ENCODE data around the gene TRAF3IP3. TPM values are rescaled to one million over a fixed set of nuclear protein-coding genes. Genes with fewer than 3 reads are reported as not detected.
A peak's percentile ranks its signal among the peaks of the same experiment; 100 is the strongest.

The TRAF3IP3 gene, protein sequence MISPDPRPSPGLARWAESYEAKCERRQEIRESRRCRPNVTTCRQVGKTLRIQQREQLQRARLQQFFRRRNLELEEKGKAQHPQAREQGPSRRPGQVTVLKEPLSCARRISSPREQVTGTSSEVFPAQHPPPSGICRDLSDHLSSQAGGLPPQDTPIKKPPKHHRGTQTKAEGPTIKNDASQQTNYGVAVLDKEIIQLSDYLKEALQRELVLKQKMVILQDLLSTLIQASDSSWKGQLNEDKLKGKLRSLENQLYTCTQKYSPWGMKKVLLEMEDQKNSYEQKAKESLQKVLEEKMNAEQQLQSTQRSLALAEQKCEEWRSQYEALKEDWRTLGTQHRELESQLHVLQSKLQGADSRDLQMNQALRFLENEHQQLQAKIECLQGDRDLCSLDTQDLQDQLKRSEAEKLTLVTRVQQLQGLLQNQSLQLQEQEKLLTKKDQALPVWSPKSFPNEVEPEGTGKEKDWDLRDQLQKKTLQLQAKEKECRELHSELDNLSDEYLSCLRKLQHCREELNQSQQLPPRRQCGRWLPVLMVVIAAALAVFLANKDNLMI
- total RNA-seq = 1 to 10 TPM in 5 of 6 experiments, under 1 TPM in 1; 0.95 to 7.7 (median 1.6) TPM
- long read RNA-seq, partial matches to known transcripts = 1 of 1 reads
- long read RNA-seq, other reads (novel, unspliced or antisense) = 0 of 1 reads

DNA sequence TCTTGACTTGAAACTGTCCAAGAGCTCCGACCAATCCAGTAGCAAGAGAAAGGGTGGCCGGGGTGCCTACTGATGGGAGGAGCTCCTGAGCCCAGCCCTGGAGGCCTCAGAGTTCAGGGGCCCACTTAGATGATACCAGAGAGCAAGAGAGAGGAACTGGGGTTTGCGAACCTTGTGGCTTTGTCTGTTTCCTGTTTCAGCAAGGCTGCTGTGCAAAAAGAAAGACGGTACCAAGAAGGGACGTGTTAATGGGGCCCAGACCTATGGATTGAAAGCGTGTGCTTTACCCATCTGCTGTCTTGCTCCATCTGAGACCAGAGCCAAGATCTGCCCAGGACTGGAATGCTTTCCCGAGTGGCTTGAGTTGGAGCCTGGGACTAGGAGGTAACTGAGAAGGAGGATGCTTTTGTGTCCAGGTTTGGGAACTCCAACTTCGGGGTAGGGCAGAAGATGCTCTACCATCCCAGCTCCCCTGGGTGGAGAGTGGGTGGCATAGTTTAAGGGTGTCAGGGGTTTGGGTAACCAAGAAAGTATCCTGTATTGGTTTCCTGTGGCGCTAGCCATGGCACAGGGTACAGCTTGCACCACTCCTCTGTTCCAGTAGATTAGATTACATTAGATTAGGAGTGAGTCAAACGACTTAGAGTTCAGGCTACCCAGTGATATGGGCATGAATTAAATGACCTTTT is at the start of gene TRAF3IP3:
TRAF3IP3 (plus strand) TSS at position 128 of the 689 bp plus-strand sequence. CDS start 3,987 bp downstream, outside the sequence.
- peak; percentile 68 to 75 (median 70) for ATAC-seq
- no peak for DNase-seq
- WGBS (ENCODE audit: insufficient coverage, low coverage, low lambda C conversion rate, missing lambda C conversion rate) = 51% methylated on average over 8 of the region's 10 CpGs

DNA sequence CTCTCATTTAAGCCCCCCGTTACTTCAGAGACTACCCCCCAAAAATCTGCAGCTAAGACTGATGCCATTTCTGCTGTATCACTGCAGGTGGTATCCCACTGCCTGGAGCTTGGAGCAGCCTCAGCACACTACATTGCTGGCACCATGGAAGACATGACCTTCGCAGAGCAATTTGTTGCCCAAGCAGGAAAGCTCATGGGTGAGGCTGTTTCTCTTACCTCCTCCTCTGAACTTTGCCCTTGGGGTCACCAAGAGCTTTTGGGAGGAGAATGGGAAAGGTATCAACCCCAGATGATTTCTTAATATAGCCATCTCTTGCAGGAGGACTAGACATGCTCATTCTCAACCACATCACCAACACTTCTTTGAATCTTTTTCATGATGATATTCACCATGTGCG is 49.2 kb upstream of the TRAF3IP3 start:
- Histone ChIP-seq H3K4me1 (peaks cover 0 to 25% (median 8%) of the 10 kb centered on the region in 4 donors), H3K4me3 (peak overlapping the region in 1 of 3 donors; percentile 73), H3K9me3 (no peaks in the 10 kb centered on the region), H3K27me3 (no peaks in the 10 kb centered on the region), H3K36me3 (peaks cover 0 to 30% (median 4%) of the 10 kb centered on the region in 4 donors), H3K27ac (peak overlapping the region in 2 of 3 donors; percentile 98)
- 70% methylated on average over 3 of the region's 3 CpGs for WGBS (ENCODE audit: insufficient coverage, low coverage, low lambda C conversion rate, missing lambda C conversion rate)
- TF ChIP-seq CTCF (IDR thresholded peaks at IDR 0.05) = no peak
- TF ChIP-seq POLR2A (IDR thresholded peaks at IDR 0.05) = peak; percentile 30
- peak in 1 of 3 donors; percentile 73 for DNase-seq
- intact Hi-C loops (cut with DNase I) = no loop called here
- ATAC-seq = peak; percentile 25 to 69 (median 51)

More for the DNA sequence above, at the start of gene TRAF3IP3:
- TF ChIP-seq POLR2A (IDR thresholded peaks at IDR 0.05) = no peak
- no peak for TF ChIP-seq CTCF (IDR thresholded peaks at IDR 0.05)
- Histone ChIP-seq H3K27ac (peak within 1 kb of the TSS in 2 of 3 donors; percentile 38 to 40), H3K9me3 (no peaks in the 10 kb centered on the region), H3K36me3 (no peaks in the 10 kb centered on the region), H3K4me1 (no peaks in the 10 kb centered on the region), H3K4me3 (peak within 1 kb of the TSS in 1 of 3 donors; percentile 16), H3K27me3 (no peaks in the 10 kb centered on the region)
- intact Hi-C loops (cut with DNase I) = no loop called here

- WGBS (ENCODE audit: insufficient coverage, low coverage, low lambda C conversion rate, missing lambda C conversion rate) = 69% methylated on average over 1 of the region's 1 CpG
- ATAC-seq = no peak
Measured at GRCh38 chr1:209707308-209707707, 48.5 kb upstream of the TRAF3IP3 start.

More at GRCh38 chr1:209707308-209707707, 48.5 kb upstream of the TRAF3IP3 start:
- intact Hi-C loops (cut with DNase I) = no loop called here
- peak overlapping the region in 2 of 3 donors; percentile 45 to 98 for H3K27ac ChIP-seq
- peaks cover 0 to 21% (median 8%) of the 10 kb centered on the region in 4 donors for H3K4me1 ChIP-seq
- H3K27me3 ChIP-seq = no peaks in the 10 kb centered on the region
- H3K36me3 ChIP-seq = peaks cover 0 to 30% (median 4%) of the 10 kb centered on the region in 4 donors
- H3K4me3 ChIP-seq = peak overlapping the region in 1 of 3 donors; percentile 25
- DNase-seq = no peak
- TF ChIP-seq CTCF (IDR thresholded peaks at IDR 0.05) (no peak), POLR2A (IDR thresholded peaks at IDR 0.05) (no peak)
- no peaks in the 10 kb centered on the region for H3K9me3 ChIP-seq

Measured in right lobe of liver (tissue), 6 donors.